ENCODE data around the gene WDR47.
"Not testable (repeated sequence)": the region's sequence is repeated elsewhere in the genome, so short reads cannot be mapped to it uniquely, and the experiment has no call there.

Gene WDR47

DNA sequence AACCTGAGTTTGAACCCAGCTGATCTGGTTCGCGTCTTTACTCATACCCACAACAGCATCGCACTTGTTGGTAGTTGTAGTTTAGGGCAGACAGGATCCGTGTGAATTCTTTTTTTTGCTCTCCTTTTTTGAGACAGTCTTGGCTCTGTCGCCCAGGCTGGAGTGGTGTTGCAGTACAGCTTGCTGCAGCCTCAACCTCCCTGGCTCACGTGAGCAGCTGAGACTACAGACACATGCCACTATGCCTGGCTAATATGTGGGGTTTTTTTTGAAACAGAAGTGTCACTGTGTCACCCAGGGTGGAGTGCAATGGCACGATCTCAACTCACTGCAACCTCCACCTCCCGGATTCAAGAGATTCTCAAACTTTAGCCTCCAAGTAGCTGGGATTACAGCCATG is 26.0 kb upstream of the WDR47 start:
- Mint-ChIP-seq H3K27ac (no peak overlapping the region), H3K9me3 (no peaks in the 10 kb centered on the region), H3K4me3 (no peak overlapping the region), H3K27me3 (no peaks in the 10 kb centered on the region), H3K4me1 (no peaks in the 10 kb centered on the region)
- no peak for DNase-seq
- no peak for ATAC-seq

DNA sequence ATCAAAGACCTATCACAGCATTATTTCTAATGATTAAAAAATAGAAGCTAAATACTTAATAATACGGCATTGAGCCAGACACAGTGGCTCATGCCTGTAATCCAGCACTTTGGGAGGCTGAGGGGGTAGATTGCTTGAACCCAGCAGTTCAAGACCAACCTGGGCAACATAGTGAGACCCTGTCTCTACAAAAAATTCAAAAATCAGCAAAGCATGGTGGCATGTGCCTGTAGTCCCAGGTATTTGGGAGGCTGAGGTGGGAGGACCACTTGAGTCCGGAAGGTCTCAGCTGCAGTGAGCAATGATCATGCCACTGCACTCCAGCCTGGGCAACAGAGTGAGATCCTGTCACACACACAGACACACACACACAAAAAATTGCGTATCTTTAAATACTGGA is 23.2 kb upstream of the WDR47 start:
- Mint-ChIP-seq H3K27me3 (no peaks in the 10 kb centered on the region), H3K4me1 (no peaks in the 10 kb centered on the region), H3K27ac (no peak overlapping the region), H3K9me3 (no peaks in the 10 kb centered on the region), H3K4me3 (no peak overlapping the region)
- no peak for ATAC-seq
- DNase-seq: no peak

DNA sequence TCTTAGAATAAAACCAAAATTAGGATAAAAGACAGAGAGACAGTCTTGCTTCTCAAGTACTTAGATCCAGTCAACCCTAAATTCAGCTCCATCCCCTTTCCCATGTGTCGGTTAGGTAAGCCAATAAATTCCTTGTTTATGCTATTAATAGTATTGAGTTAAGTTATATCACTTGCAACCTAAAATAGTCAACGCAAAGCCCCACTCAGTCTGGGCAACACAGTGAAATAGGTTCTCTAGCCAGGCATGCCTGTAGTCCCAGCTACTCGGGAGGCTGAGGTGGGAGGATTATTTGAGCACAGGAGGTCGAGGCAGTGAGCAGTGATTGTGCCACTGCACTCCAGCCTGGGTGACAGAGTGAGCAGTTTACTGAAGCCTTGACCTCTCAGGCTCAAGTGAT is 19.3 kb upstream of the WDR47 start:
- H3K9me3 Mint-ChIP-seq: no peaks in the 10 kb centered on the region
- no peak overlapping the region for H3K4me3 Mint-ChIP-seq
- H3K4me1 Mint-ChIP-seq: no peaks in the 10 kb centered on the region
- DNase-seq: no peak
- no peaks in the 10 kb centered on the region for H3K27me3 Mint-ChIP-seq
- no peak for ATAC-seq
- H3K27ac Mint-ChIP-seq: no peak overlapping the region

DNA sequence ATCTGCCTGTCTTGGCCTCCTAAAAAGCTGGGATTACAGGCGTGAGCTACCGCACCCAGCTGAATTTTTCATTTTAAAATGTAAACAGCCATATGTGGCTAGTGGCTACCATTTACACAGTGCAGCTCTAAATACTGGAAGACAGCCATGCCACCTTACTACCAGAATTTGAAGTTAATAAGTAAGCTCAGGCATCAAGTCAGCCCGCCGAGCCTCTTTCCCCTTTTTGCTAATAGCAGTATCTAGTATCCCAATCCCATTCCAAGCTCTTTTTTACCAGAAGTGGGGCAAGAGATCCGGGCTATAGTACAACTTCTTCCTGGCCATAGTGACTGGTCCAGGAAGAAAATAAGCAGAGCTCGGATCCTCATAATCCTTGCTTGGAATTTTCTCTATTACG is 18.8 kb upstream of the WDR47 start:
- no peak overlapping the region for H3K4me3 Mint-ChIP-seq
- no peaks in the 10 kb centered on the region for H3K27me3 Mint-ChIP-seq
- H3K4me1 Mint-ChIP-seq: no peaks in the 10 kb centered on the region
- no peak overlapping the region for H3K27ac Mint-ChIP-seq
- no peaks in the 10 kb centered on the region for H3K9me3 Mint-ChIP-seq
- no peak for ATAC-seq
- DNase-seq: no peak

DNA sequence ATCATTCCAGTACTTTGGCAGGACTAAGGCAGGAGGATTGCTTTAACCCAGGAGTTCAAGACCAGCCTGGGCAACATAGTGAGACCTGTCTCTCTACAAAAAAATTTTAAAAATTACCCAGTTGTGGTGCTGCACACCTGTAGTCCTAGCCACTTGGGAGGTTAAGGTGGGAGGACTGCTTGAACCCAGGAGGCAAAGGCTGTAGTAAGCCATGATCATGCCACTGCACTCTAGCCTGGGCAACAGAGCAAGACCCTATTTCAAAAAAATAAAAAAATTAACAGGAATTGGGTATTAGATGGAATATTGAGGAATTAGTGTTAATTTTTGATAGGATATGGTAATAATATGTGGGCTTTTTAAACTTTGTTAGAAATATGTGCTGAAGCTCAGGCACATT is 17.1 kb upstream of the WDR47 start:
- Mint-ChIP-seq H3K27ac (no peak overlapping the region), H3K4me1 (no peaks in the 10 kb centered on the region), H3K4me3 (no peak overlapping the region), H3K9me3 (no peaks in the 10 kb centered on the region), H3K27me3 (no peaks in the 10 kb centered on the region)
- no peak for ATAC-seq
- no peak for DNase-seq

DNA sequence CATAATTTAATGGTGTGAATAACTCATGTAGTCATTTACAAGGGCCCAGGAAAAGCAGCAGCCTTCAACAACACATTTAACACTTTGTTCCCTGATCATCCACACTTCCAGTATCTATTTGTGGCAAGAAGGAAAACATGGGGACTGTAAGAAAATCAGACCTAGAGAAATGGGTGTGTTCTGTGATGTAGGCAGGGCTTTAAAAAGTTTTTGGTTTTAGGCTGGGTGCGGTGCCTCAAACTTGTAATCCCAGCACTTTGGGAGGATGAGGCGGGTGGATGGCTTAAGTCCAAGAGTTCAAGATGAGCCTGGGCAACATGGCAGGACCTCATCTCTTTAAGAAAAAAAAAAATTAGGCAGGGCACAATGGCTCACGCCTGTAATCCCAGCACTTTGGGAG is 14.2 kb upstream of the WDR47 start:
- ATAC-seq (no peak), DNase-seq (no peak)
- Mint-ChIP-seq H3K9me3 (no peaks in the 10 kb centered on the region), H3K4me1 (no peaks in the 10 kb centered on the region), H3K27me3 (no peaks in the 10 kb centered on the region), H3K27ac (no peak overlapping the region), H3K4me3 (no peak overlapping the region)

DNA sequence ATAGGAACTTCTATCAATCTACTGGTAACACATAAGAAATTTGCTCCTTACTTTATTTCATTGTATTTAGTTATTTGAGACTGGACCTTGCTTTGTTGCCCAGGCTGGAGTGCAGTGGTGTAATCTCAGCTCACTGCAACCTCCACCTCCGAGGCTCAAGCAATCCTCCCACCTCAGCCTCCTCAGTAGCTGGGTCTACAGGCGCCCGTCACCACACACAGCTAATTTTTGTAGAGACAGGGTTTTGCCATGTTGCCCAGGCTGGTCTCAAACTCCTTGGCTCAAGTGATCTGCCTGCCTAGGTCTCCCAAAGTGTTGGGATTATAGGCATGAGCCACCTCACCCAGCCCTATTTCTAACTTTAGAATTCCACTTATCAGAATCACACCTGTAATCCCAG is 10.2 kb upstream of the WDR47 start:
- DNase-seq, H3K27ac Mint-ChIP-seq, H3K4me3 Mint-ChIP-seq, H3K4me1 Mint-ChIP-seq, H3K9me3 Mint-ChIP-seq, H3K27me3 Mint-ChIP-seq, ATAC-seq: not testable (repeated sequence)

DNA sequence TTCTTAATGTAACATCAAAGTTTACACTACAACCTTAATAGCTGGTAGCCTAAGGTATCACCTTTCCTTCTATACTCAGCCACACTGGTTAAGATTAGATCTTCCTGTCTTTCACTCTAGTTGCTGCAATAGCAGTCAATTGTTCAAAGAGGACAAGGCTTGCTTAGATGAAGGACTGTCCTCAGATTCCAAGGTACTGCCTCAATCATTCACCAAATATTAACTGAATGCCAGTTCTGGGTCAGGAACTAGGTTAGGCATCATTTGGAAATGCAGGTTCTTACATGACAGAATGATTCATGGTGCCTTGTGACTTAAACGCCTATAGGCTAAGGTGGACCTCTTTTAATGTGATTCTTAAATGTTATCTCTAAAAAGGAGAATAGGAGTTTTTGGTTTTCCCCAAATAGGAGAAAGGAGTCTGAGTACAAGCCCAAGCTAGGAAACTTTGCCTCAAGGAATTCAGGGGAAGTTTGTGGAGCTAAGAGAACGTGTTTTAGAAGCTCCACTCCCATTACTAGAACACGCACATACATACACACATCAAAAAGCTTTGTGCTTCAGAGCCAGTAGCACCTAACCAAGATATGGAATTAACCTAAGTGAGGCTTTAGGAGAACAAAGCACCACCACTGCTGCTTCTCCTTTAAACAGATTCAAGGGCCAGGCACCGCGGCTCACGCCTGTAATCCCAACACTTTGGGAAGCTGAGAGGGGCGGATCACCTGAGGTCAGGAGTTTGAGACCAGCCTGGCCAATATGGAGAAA is 8.5 kb upstream of the WDR47 start:
- no peaks in the 10 kb centered on the region for H3K9me3 Mint-ChIP-seq
- H3K4me1 Mint-ChIP-seq: no peaks in the 10 kb centered on the region
- no peak overlapping the region for H3K27ac Mint-ChIP-seq
- no peak for ATAC-seq
- no peak for DNase-seq
- H3K27me3 Mint-ChIP-seq: no peaks in the 10 kb centered on the region
- H3K4me3 Mint-ChIP-seq: no peak overlapping the region

DNA sequence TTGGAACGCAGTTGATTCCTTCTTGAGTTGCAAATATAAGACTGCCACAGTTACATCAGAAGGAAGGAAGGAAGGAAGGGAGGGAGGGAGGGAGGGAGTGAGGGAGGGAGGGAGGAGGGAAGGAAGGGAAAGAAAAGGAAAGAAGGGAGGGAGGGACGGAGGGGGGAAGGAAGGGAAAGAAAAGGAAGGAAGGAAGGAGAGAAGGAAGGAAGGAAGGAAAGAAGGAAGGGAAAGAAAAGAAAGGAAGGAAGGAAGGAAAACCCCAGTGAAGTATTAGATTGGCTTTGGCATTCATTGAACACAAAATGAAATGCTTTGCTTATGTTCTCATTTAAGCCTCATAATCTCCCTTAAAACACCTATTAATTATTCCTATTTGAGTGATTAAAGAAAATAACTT is 6.4 kb upstream of the WDR47 start:
- ATAC-seq (no peak), DNase-seq (no peak)
- Mint-ChIP-seq H3K4me3 (no peak overlapping the region), H3K4me1 (no peaks in the 10 kb centered on the region), H3K9me3 (no peaks in the 10 kb centered on the region), H3K27ac (no peak overlapping the region), H3K27me3 (no peaks in the 10 kb centered on the region)

DNA sequence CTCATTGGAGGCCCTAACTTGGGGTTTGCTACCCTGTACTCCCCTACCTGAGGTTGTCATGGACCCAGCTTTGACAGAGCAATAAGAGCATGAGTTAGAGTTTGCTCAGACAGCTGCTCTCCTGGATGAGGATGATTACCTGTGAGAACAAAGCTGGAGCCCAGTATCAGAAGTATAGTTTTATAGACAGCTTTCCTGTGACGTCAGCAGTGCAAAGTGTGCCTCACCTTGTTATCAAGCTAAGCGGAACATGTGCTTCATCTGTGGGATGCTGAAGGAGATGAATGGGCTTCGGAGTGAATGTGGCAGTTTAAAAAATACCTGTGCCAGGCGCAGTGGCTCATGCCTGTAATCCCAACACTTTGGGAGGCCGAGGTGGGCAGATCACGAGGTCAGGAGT is 5.4 kb upstream of the WDR47 start:
- no peak for ATAC-seq
- no peaks in the 10 kb centered on the region for H3K27me3 Mint-ChIP-seq

DNA sequence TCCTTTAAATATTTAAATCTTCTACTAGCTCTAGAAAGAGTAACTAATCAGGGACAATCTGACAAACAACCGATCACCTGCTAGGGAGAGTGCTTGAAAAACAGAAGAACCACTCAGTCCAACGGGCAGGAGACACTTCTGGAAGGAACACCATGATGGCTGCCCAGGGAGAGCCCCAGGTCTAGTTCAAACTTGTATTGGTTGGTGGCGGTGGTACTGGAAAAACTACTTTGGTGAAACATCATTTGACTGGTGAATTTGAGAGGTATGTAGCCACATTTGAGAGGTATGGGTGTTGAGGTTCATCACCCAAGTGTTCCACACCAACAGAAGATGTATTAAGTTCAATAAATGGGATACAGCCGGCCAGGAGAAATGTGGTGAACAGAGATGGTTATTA is 4.8 kb upstream of the WDR47 start:
- Mint-ChIP-seq H3K27ac (no peak overlapping the region), H3K9me3 (no peaks in the 10 kb centered on the region), H3K27me3 (no peaks in the 10 kb centered on the region), H3K4me1 (no peaks in the 10 kb centered on the region), H3K4me3 (no peak overlapping the region)
- DNase-seq (no peak), ATAC-seq (no peak)

More for the DNA sequence above, 5.4 kb upstream of the WDR47 start:
- no peaks in the 10 kb centered on the region for H3K4me1 Mint-ChIP-seq
- no peak overlapping the region for H3K4me3 Mint-ChIP-seq
- H3K9me3 Mint-ChIP-seq: no peaks in the 10 kb centered on the region
- H3K27ac Mint-ChIP-seq: no peak overlapping the region
- DNase-seq: no peak

DNA sequence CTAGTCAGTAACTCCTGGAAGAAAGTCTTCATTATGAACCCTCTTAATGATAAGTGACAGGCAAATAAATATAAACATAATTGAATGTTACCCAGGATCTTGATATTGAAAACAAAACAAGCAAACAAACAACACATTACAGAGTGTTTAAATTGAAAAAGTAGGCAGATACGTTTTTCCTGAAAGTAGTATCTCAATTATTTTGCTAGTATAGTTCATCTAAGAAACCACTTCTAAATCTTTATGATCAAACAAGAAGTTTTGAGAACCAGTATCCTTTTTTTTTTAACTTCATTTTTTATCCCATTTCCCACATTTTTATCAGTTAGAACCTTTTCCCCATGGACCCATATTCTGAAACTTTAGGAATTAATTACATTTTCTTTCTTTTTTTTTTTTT is 3.7 kb upstream of the WDR47 start:
- no peak for ATAC-seq

DNA sequence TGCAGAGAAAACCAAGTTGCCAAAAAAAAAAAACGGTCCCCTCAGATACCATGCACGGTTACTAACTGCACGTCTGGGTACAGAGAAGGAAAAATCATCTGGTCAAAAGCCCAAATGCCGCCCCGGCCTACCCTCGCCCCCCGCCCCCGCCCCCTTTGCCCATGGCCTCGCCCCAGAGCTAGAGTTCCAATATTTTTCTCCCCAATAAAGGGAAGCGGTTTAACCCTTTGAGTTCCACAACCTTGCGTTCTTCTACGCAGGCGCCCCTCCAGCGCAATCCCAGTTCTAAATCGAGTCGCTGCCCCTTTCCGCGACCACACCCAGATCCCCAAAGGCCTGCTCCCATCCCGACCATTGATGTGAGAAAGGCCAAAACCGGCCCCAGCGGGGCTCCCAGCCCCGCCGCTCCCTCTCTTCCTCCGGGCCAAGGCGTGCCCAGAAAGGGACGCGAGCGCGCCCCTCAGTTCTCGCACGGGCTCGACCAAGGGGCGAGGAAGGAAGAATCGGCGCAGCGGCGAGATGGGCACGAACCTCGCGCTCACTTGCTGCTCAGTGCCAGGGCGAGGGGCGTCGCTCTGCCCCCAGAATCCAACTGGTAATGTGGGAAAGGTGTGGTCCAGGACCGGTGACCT is 797 bp downstream of the WDR47 start:
- peak in 1 of 2 donors; percentile 43 for DNase-seq
- ATAC-seq: peak; percentile 44

More for the DNA sequence above, 3.7 kb upstream of the WDR47 start:
- H3K4me3 Mint-ChIP-seq: no peak overlapping the region
- no peaks in the 10 kb centered on the region for H3K27me3 Mint-ChIP-seq
- no peak overlapping the region for H3K27ac Mint-ChIP-seq
- no peaks in the 10 kb centered on the region for H3K9me3 Mint-ChIP-seq
- no peak for DNase-seq
- peaks cover 7% of the 10 kb centered on the region for H3K4me1 Mint-ChIP-seq

DNA sequence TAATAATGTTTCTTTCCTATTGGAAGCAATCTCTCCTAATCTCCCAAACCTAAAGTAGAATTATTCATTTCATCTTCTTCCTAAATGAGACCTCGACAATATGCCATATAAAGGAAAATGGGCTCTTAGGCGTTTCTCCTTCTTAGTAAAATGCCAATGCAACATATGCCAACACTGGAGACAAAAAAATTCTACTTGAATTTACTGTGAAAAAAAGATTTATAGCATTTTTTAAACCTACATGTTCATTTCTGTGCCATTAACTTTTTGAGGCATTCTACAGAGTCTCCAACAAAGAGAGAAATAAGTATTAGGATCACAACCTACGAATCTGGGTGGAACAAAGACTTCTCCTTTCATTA is 1.3 kb downstream of the WDR47 start:
- Mint-ChIP-seq H3K4me1 (peaks cover 18% of the 10 kb centered on the region), H3K9me3 (no peaks in the 10 kb centered on the region), H3K4me3 (peak overlapping the region; percentile 88 to 99), H3K27ac (peak overlapping the region; percentile 89 to 94), H3K27me3 (no peaks in the 10 kb centered on the region)
- ATAC-seq: no peak
- no peak for DNase-seq

More for the DNA sequence above, 797 bp downstream of the WDR47 start:
- Mint-ChIP-seq H3K27ac (peak overlapping the region; percentile 89 to 94), H3K27me3 (no peaks in the 10 kb centered on the region), H3K4me1 (peaks cover 18% of the 10 kb centered on the region), H3K9me3 (no peaks in the 10 kb centered on the region), H3K4me3 (peak overlapping the region; percentile 88 to 99)

DNA sequence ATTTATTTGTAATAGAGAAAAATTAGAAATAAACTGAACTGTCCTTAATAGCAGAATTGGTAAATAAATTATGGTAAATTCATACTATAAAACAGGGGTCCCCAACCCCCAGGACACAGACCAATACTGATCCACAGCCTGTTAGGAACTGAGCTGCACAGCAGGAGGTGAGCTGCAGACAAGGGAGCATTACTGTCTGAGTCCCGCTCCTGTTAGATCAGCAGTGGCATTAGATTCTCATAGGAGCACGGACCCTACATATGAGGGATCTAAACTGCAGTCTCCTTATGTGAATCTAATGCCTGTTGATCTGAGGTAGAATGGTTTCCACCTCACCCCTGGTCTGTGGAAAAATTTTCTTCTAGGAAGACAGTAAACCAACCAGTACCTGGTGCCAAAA is 7.5 kb downstream of the WDR47 start:
- Mint-ChIP-seq H3K27me3 (no peaks in the 10 kb centered on the region), H3K9me3 (no peaks in the 10 kb centered on the region), H3K4me3 (no peak overlapping the region), H3K4me1 (no peaks in the 10 kb centered on the region), H3K27ac (no peak overlapping the region)
- no peak for DNase-seq
- ATAC-seq: no peak

DNA sequence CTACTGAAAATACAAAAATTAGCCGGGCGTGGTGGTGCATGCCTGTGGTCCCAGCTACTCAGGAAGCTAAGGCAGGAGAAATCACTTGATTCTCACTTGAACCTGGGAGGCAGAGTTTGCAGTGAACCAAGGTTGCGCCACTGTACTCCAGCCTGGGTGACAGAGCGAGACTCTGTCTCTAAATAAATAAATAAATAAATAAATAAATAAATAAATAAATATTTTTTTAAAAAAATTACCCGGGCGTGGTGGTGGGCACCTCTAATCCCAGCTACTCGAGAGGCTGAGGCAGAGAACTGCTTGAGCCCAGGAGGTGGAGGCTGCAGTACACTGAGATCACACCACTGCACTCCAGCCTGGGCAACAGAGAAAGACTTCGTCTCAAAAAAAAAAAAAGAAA is 12.4 kb downstream of the WDR47 start:
- not testable (repeated sequence) for ATAC-seq, H3K4me1 Mint-ChIP-seq, H3K27me3 Mint-ChIP-seq, H3K27ac Mint-ChIP-seq, H3K4me3 Mint-ChIP-seq, H3K9me3 Mint-ChIP-seq, DNase-seq

DNA sequence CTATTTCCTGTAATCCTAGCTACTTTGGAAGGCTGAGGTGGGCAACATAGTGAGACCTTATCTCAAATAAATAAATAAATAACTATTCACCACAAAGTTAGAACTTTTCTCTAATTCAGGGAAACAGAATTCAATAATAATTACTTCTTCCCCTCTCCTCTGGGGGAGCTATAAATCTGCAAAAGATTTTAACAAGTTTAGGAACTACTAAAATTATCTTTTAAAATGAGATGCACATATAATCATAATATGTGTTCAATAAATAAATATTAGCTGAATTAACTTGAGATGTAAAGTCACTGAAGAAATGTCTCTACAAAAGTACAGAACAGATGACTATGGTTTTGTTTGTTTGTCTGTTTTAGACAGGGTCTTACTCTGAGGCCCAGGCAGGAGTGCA is 14.1 kb downstream of the WDR47 start:
- DNase-seq (no peak), ATAC-seq (no peak)
- no peaks in the 10 kb centered on the region for H3K27me3 Mint-ChIP-seq
- no peaks in the 10 kb centered on the region for H3K4me1 Mint-ChIP-seq
- H3K9me3 Mint-ChIP-seq: no peaks in the 10 kb centered on the region
- no peak overlapping the region for H3K27ac Mint-ChIP-seq
- H3K4me3 Mint-ChIP-seq: no peak overlapping the region
